IMR-90 (cell line): ENCODE data around the gene GPR183. TPM values are rescaled to one million over a fixed set of nuclear protein-coding genes. Genes with fewer than 3 reads are reported as not detected.

Source experiments
- ATAC-seq: fragments of 200-7000 bp; cut with Tn5 transposase; 2 replicates; pipeline ENCODE4 v1.9.1; 2020; ENCODE audit warnings: low read depth, mild to moderate bottlenecking, moderate library complexity
- BruUV-seq: library from RNA; stranded (reverse); fragments of 400-500 nt; replicated peaks from 2 replicates; lab custom pipeline; 2021; lab: Mats Ljungman, UMichigan
- CTCF ChIA-PET: fragments of 300-600 bp; formaldehyde crosslinking; extraction: SDS; loops from one replicate; lab custom pipeline; 2021; ENCODE audit warnings: antibody characterized with exemption; lab: Yijun Ruan, JAX
- POLR2A ChIA-PET: fragments of 300-600 bp; sonication (Branson Sonifier 250); formaldehyde crosslinking; loops from one replicate; lab custom pipeline; 2022; ENCODE audit warnings: antibody characterized with exemption; ENCODE audit not compliant: unreplicated experiment; lab: Charles Lee
- DNase-seq: peaks from one replicate; pipeline ENCODE4 v3.0.0; 2013
- H2AFZ ChIP-seq: replicated peaks from 2 replicates; pipeline ENCODE3; 2013; ENCODE audit warnings: low read length, mild to moderate bottlenecking; ENCODE audit not compliant: poor library complexity
- H2AK5ac ChIP-seq: 2 replicates; pipeline ENCODE4 v1.6.1; 2013; ENCODE audit warnings: low read depth, low read length, inconsistent platforms
- H2AK9ac ChIP-seq: replicated peaks from 2 replicates; pipeline ENCODE3; 2013; ENCODE audit warnings: mild to moderate bottlenecking, low read depth, low read length, moderate library complexity; ENCODE audit not compliant: poor library complexity
- H2BK120ac ChIP-seq: 2 replicates; pipeline ENCODE4 v1.6.1; 2013; ENCODE audit warnings: low read depth, low read length, inconsistent platforms
- H2BK15ac ChIP-seq: 3 replicates; pipeline ENCODE4 v1.6.1; 2013; ENCODE audit warnings: low read depth, low read length, inconsistent platforms
- H2BK20ac ChIP-seq: 2 replicates; pipeline ENCODE4 v1.6.1; 2013; ENCODE audit warnings: low read depth, mild to moderate bottlenecking, inconsistent platforms, low read length, moderate library complexity
- H2BK5ac ChIP-seq: 2 replicates; pipeline ENCODE4 v1.6.1; 2013; ENCODE audit warnings: mild to moderate bottlenecking, low read depth, low read length, inconsistent platforms; ENCODE audit not compliant: poor library complexity, severe bottlenecking
- H3K14ac ChIP-seq: replicated peaks from 2 replicates; pipeline ENCODE4 v1.6.1; 2013; ENCODE audit warnings: low read depth, low read length, inconsistent platforms
- H3K18ac ChIP-seq: 2 replicates; pipeline ENCODE4 v1.6.1; 2013; ENCODE audit warnings: low read depth, low read length, control low read depth
- H3K23ac ChIP-seq: 2 replicates; pipeline ENCODE4 v1.6.1; 2013; ENCODE audit warnings: low read depth, low read length, inconsistent platforms
- H3K27ac ChIP-seq: 2 replicates; pipeline ENCODE4 v1.5.1; 2013; ENCODE audit warnings: mild to moderate bottlenecking, control low read depth, low read length; ENCODE audit not compliant: insufficient read depth
- H3K27me3 ChIP-seq: 2 replicates; pipeline ENCODE4 v1.6.1; 2013; ENCODE audit warnings: low read length; ENCODE audit not compliant: control insufficient read depth, insufficient read depth
- H3K36me3 ChIP-seq: 2 replicates; pipeline ENCODE4 v1.6.1; 2013; ENCODE audit warnings: low read length, mixed read lengths; ENCODE audit not compliant: control insufficient read depth, insufficient read depth
- H3K4ac ChIP-seq: 2 replicates; pipeline ENCODE4 v1.6.1; 2013; ENCODE audit warnings: low read depth, low read length, inconsistent platforms
- H3K4me1 ChIP-seq: 2 replicates; pipeline ENCODE4 v1.6.1; 2013; ENCODE audit warnings: low read length, mixed read lengths; ENCODE audit not compliant: control insufficient read depth, insufficient read depth
- H3K4me2 ChIP-seq: 2 replicates; pipeline ENCODE4 v1.6.1; 2013; ENCODE audit warnings: low read depth, mild to moderate bottlenecking, control low read depth, low read length, moderate library complexity
- H3K4me3 ChIP-seq: 2 replicates; pipeline ENCODE4 v1.5.1; 2013; ENCODE audit warnings: low read depth, mild to moderate bottlenecking, control low read depth, low read length, moderate library complexity; ENCODE audit not compliant: insufficient read depth
- H3K56ac ChIP-seq: 2 replicates; pipeline ENCODE4 v1.6.1; 2013; ENCODE audit warnings: low read length, inconsistent platforms; ENCODE audit not compliant: insufficient read depth; ENCODE audit errors: extremely low read depth
- H3K79me1 ChIP-seq, 2 experiments: 2 replicates each; pipeline ENCODE4 v1.6.1; 2013; ENCODE audit warnings: low read length in 2 of 2, inconsistent platforms in 1 of 2, low read depth in 1 of 2
- H3K9ac ChIP-seq: 2 replicates; pipeline ENCODE4 v1.6.1; 2013; ENCODE audit warnings: low read depth, low read length, control low read depth
- H3K9me1 ChIP-seq: 2 replicates; pipeline ENCODE4 v1.6.1; 2013; ENCODE audit warnings: low read length, inconsistent platforms; ENCODE audit not compliant: insufficient read depth
- H3K9me3 ChIP-seq: 2 replicates; pipeline ENCODE4 v1.6.1; 2013; ENCODE audit warnings: low read length; ENCODE audit not compliant: control insufficient read depth, insufficient read depth
- H4K20me1 ChIP-seq: 2 replicates; pipeline ENCODE4 v1.6.1; 2013; ENCODE audit warnings: low read length, inconsistent platforms; ENCODE audit not compliant: insufficient read depth
- H4K5ac ChIP-seq: 2 replicates; pipeline ENCODE4 v1.6.1; 2013; ENCODE audit warnings: mild to moderate bottlenecking, low read depth, low read length, control low read depth
- H4K8ac ChIP-seq, 2 experiments: 2 replicates each; pipeline ENCODE4 v1.6.1; 2013; ENCODE audit warnings: low read depth in 2 of 2, low read length in 2 of 2, control low read depth in 1 of 2, inconsistent platforms in 1 of 2
- H4K91ac ChIP-seq: 2 replicates; pipeline ENCODE4 v1.6.1; 2013; ENCODE audit warnings: low read depth, low read length, inconsistent platforms; ENCODE audit not compliant: insufficient read depth
- CEBPB ChIP-seq: IDR thresholded peaks from 2 replicates; pipeline ENCODE4 v1.6.1; 2012; ENCODE audit warnings: low read depth, low read length, improper control_type of control experiment
- CHD1 ChIP-seq: IDR thresholded peaks from 2 replicates; pipeline ENCODE4 v1.6.1; 2012; ENCODE audit warnings: low read depth, low read length, improper control_type of control experiment
- FOS ChIP-seq: fragments of 150-350 bp; IDR thresholded peaks from 2 replicates; pipeline ENCODE4 v1.6.1; 2016; ENCODE audit warnings: low read depth, low read length
- MAFK ChIP-seq: IDR thresholded peaks from 2 replicates; pipeline ENCODE4 v1.6.1; 2012; ENCODE audit warnings: low read depth, low read length, improper control_type of control experiment
- MAZ ChIP-seq: IDR thresholded peaks from 2 replicates; pipeline ENCODE4 v1.6.1; 2012; ENCODE audit warnings: low read depth, mild to moderate bottlenecking, low read length, improper control_type of control experiment, moderate library complexity, borderline replicate concordance
- NFE2L2 ChIP-seq: fragments of 150-350 bp; IDR thresholded peaks from 2 replicates; pipeline ENCODE4 v1.6.1; 2016; ENCODE audit warnings: low read depth, mild to moderate bottlenecking, low read length
- POLR2A ChIP-seq: IDR thresholded peaks from 2 replicates; pipeline ENCODE4 v1.6.1; 2012; ENCODE audit warnings: mild to moderate bottlenecking, low read depth, low read length
- RCOR1 ChIP-seq: IDR thresholded peaks from 2 replicates; pipeline ENCODE4 v1.6.1; 2012; ENCODE audit warnings: mild to moderate bottlenecking, low read length, improper control_type of control experiment; ENCODE audit not compliant: insufficient replicate concordance
- RFX5 ChIP-seq: IDR thresholded peaks from 2 replicates; pipeline ENCODE4 v1.8.0; 2012; ENCODE audit warnings: low read depth, mild to moderate bottlenecking, low read length, moderate library complexity
- SMC3 ChIP-seq: fragments of 150-350 bp; IDR thresholded peaks from 2 replicates; pipeline ENCODE4 v1.6.1; 2016; ENCODE audit warnings: low read depth, mild to moderate bottlenecking, antibody characterized with exemption, low read length, moderate library complexity
- WGBS, 2 experiments: methylation state at CpG; one replicate each; pipeline versions ENCODE4 v1.1.5 to v1.1.7; 2013; ENCODE audit warnings: missing lambda C conversion rate in 2 of 2; ENCODE audit not compliant: insufficient read length in 1 of 2; ENCODE audit errors: extremely low coverage in 2 of 2; 5-methylcytosine and 5-hydroxymethylcytosine counted together
- dilution Hi-C: fragments of 300-500 bp; cut with HindIII; formaldehyde crosslinking; loops from one replicate; pipeline ENCODE4 v1.14.3; 2018; ENCODE audit warnings: low sequenced_read_pairs; ENCODE audit not compliant: unreplicated experiment
- in situ Hi-C: fragments of 300-500 bp; cut with MboI; formaldehyde crosslinking; loops from 3 replicates; pipeline ENCODE4 v1.14.3; 2019; ENCODE audit warnings: low sequenced_read_pairs, inconsistent platforms, mixed read lengths
- intact Hi-C: fragments of 100-400 bp; cut with micrococcal nuclease; formaldehyde crosslinking; loops from 2 replicates; pipeline ENCODE4 v1.10.0; 2022
- polyA plus RNA-seq, 3 experiments: library from polyadenylated mRNA; depleted of rRNA; stranded (reverse); fragments of >200 nt; gene quantifications; 2 replicates each; pipeline ENCODE4 v1.2.3, GENCODE V29; 2012; ENCODE audit warnings: low replicate concordance in 1 of 3
- total RNA-seq: library from RNA; depleted of rRNA; stranded (reverse); fragments of >200 nt; gene quantifications from 2 replicates; pipeline ENCODE4 v1.2.3, GENCODE V29; 2012
- TF ChIP-seq, protein P1 (sequence below): fragments of 150-350 bp; IDR thresholded peaks from 2 replicates; pipeline ENCODE4 v1.6.1; 2017; ENCODE audit warnings: mild to moderate bottlenecking, antibody characterized with exemption, low read length, low read depth
- TF ChIP-seq, protein P2 (sequence below): conservative IDR thresholded peaks from 2 replicates; pipeline ENCODE4 v1.5.1; 2012; ENCODE audit warnings: mild to moderate bottlenecking, low read depth, low read length, improper control_type of control experiment

GPR183 gene
- total and polyA plus RNA-seq, 2 of the 4 experiments (the other 2 are of a cell fraction) = 0.18 to 0.31 TPM

DNA sequence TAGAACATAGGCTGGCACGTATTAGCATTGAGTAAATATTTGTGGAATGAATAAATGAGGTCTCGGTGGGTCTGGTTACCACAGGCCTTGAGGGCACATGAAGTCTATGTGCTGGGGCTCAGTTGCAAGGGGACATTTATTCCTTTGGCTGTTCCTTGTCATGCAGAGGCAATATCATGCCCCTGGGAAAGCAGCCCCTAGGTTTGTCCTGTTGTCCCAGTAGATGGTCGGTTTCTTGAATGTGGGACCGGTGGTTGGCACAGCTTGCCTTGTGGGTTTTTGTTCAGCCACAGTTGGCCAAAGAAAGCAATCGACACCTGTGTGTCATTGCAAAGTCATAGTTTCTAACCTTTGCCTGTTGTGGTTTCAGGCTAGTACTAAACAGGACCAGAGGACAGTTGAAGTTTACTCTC lies 24.7 kb upstream of the GPR183 start:
- BruUV-seq = no TSS peak
- WGBS, 2 experiments = 73% methylated on average over 4 of the region's 5 CpGs; no CpG with 5 or more reads in 1 of the 2 experiments

More for the DNA sequence above, 24.7 kb upstream of the GPR183 start:
- H4K20me1 ChIP-seq = no peaks in the 10 kb centered on the region
- H2BK5ac ChIP-seq = no peak overlapping the region
- DNase-seq (no peak), ATAC-seq (no peak)
- in situ Hi-C loops = no loop called here
- H2BK120ac ChIP-seq = no peak overlapping the region
- H3K27ac ChIP-seq = no peak overlapping the region
- dilution Hi-C loops = no loop called here
- H3K27me3 ChIP-seq = no peaks in the 10 kb centered on the region
- no peak overlapping the region for H3K56ac ChIP-seq
- no peaks in the 10 kb centered on the region for H3K9me1 ChIP-seq
- H3K9me3 ChIP-seq = no peaks in the 10 kb centered on the region
- H3K4me2 ChIP-seq = no peak overlapping the region
- no peak overlapping the region for H2AK5ac ChIP-seq
- peaks cover 4% of the 10 kb centered on the region; the same call in 1 of the 2 replicates for H3K36me3 ChIP-seq
- no peak overlapping the region for H3K4ac ChIP-seq
- no peak overlapping the region for H4K91ac ChIP-seq
- H4K5ac ChIP-seq = no peak overlapping the region
- TF ChIP-seq POLR2A (no peak), SMC3 (no peak), CHD1 (no peak), NFE2L2 (no peak), MAFK (no peak), CEBPB (no peak), RFX5 (no peak), MAZ (no peak), RCOR1 (no peak), FOS (no peak)
- TF ChIP-seq, protein P1, sequence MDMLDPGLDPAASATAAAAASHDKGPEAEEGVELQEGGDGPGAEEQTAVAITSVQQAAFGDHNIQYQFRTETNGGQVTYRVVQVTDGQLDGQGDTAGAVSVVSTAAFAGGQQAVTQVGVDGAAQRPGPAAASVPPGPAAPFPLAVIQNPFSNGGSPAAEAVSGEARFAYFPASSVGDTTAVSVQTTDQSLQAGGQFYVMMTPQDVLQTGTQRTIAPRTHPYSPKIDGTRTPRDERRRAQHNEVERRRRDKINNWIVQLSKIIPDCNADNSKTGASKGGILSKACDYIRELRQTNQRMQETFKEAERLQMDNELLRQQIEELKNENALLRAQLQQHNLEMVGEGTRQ = no peak
- TF ChIP-seq, protein P2, sequence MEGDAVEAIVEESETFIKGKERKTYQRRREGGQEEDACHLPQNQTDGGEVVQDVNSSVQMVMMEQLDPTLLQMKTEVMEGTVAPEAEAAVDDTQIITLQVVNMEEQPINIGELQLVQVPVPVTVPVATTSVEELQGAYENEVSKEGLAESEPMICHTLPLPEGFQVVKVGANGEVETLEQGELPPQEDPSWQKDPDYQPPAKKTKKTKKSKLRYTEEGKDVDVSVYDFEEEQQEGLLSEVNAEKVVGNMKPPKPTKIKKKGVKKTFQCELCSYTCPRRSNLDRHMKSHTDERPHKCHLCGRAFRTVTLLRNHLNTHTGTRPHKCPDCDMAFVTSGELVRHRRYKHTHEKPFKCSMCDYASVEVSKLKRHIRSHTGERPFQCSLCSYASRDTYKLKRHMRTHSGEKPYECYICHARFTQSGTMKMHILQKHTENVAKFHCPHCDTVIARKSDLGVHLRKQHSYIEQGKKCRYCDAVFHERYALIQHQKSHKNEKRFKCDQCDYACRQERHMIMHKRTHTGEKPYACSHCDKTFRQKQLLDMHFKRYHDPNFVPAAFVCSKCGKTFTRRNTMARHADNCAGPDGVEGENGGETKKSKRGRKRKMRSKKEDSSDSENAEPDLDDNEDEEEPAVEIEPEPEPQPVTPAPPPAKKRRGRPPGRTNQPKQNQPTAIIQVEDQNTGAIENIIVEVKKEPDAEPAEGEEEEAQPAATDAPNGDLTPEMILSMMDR = no peak
- no peak overlapping the region for H3K9ac ChIP-seq
- intact Hi-C loops = no loop called here
- no peak overlapping the region for H2AK9ac ChIP-seq
- H2BK20ac ChIP-seq = no peak overlapping the region
- H3K23ac ChIP-seq = 0 out of 2 replicates have a peak overlapping the region, but pooled peaks have one; percentile 0
- no peak overlapping the region for H3K18ac ChIP-seq
- no peaks in the 10 kb centered on the region for H3K79me1 ChIP-seq
- H3K4me1 ChIP-seq = no peaks in the 10 kb centered on the region
- no peak overlapping the region for H2BK15ac ChIP-seq
- H3K4me3 ChIP-seq = no peak overlapping the region
- ChIA-PET CTCF (no interaction called here), POLR2A (no interaction called here)
- no peak overlapping the region for H4K8ac ChIP-seq
- no peak overlapping the region for H3K14ac ChIP-seq
- H2AFZ ChIP-seq = no peak overlapping the region
